Ectodermal cell (in vitro differentiated cells): ENCODE results near the gene AP1M2.
A peak's percentile ranks its signal among the peaks of the same experiment; 100 is the strongest.
"Not testable (repeated sequence)": the region's sequence is repeated elsewhere in the genome, so short reads cannot be mapped to it uniquely, and the experiment has no call there.

Experiments
- H3K27ac ChIP-seq: 2 replicates; pipeline ENCODE4 v1.7.0; 2013; ENCODE audit warnings: mild to moderate bottlenecking, low read depth, low read length; ENCODE audit not compliant: insufficient read depth, poor library complexity, severe bottlenecking
- H3K27me3 ChIP-seq: 2 replicates; pipeline ENCODE4 v1.7.0; 2013; ENCODE audit warnings: mild to moderate bottlenecking, low read length; ENCODE audit not compliant: insufficient read depth, control insufficient read depth, poor library complexity, severe bottlenecking
- H3K36me3 ChIP-seq: one replicate; pipeline ENCODE4 v1.7.0; 2013; ENCODE audit warnings: low read length; ENCODE audit not compliant: control insufficient read depth, insufficient read depth
- H3K4me1 ChIP-seq: one replicate; pipeline ENCODE4 v1.7.0; 2013; ENCODE audit warnings: low read length; ENCODE audit not compliant: control insufficient read depth, insufficient read depth
- H3K4me3 ChIP-seq: 2 replicates; pipeline ENCODE4 v1.7.0; 2013; ENCODE audit warnings: low read depth, low read length, control low read depth; ENCODE audit not compliant: insufficient read depth
- H3K9me3 ChIP-seq: 2 replicates; pipeline ENCODE4 v1.7.0; 2013; ENCODE audit warnings: mild to moderate bottlenecking, low read length, moderate library complexity; ENCODE audit not compliant: control insufficient read depth
- WGBS, 2 experiments: methylation state at CpG; one replicate each; pipeline ENCODE4 v1.1.7; 2013; ENCODE audit warnings: missing lambda C conversion rate in 2 of 2; 5-methylcytosine and 5-hydroxymethylcytosine counted together

Gene AP1M2

GRCh38 chr19:10552510-10553053, 34.5 kb downstream of the AP1M2 start:
- no peak overlapping the region for H3K27ac ChIP-seq
- peaks cover 36% of the 10 kb centered on the region for H3K36me3 ChIP-seq

GRCh38 chr19:10551698-10552301, 35.3 kb downstream of the AP1M2 start:
- Histone ChIP-seq H3K36me3 (peaks cover 32% of the 10 kb centered on the region), H3K27ac (no peak overlapping the region), H3K27me3 (no peaks in the 10 kb centered on the region), H3K4me1 (no peaks in the 10 kb centered on the region), H3K4me3 (no peak overlapping the region), H3K9me3 (no peaks in the 10 kb centered on the region)
- 93% methylated on average over 11 of the region's 12 CpGs for WGBS, 2 experiments

More at GRCh38 chr19:10552510-10553053, 34.5 kb downstream of the AP1M2 start:
- Histone ChIP-seq H3K9me3 (no peaks in the 10 kb centered on the region), H3K4me1 (no peaks in the 10 kb centered on the region), H3K27me3 (no peaks in the 10 kb centered on the region), H3K4me3 (no peak overlapping the region)
- WGBS, 2 experiments, result 92 to 94% methylated on average over 12 of the region's 12 CpGs

GRCh38 chr19:10551006-10551405, 36.1 kb downstream of the AP1M2 start:
- H3K36me3 ChIP-seq, result peaks cover 32% of the 10 kb centered on the region
- 91 to 96% methylated on average over 9 of the region's 9 CpGs for WGBS, 2 experiments
- not testable (repeated sequence) for H3K27ac ChIP-seq

GRCh38 chr19:10550336-10550735, 36.8 kb downstream of the AP1M2 start:
- Histone ChIP-seq H3K36me3 (peaks cover 25% of the 10 kb centered on the region), H3K27me3 (no peaks in the 10 kb centered on the region), H3K4me1 (no peaks in the 10 kb centered on the region), H3K4me3 (no peak overlapping the region), H3K9me3 (no peaks in the 10 kb centered on the region), H3K27ac (no peak overlapping the region)
- 91 to 92% methylated on average over 6 of the region's 6 CpGs for WGBS, 2 experiments

More at GRCh38 chr19:10551006-10551405, 36.1 kb downstream of the AP1M2 start:
- H3K4me3 ChIP-seq, H3K9me3 ChIP-seq, H3K4me1 ChIP-seq, H3K27me3 ChIP-seq: not testable (repeated sequence)

- H3K36me3 ChIP-seq, result peaks cover 19% of the 10 kb centered on the region
- H3K4me3 ChIP-seq, result no peak overlapping the region
- no peaks in the 10 kb centered on the region for H3K9me3 ChIP-seq
- H3K27me3 ChIP-seq, result no peaks in the 10 kb centered on the region
- no peak overlapping the region for H3K27ac ChIP-seq
- 93 to 97% methylated on average over 7 of the region's 7 CpGs for WGBS, 2 experiments
- no peaks in the 10 kb centered on the region for H3K4me1 ChIP-seq
These were observed 37.4 kb downstream of the AP1M2 start for GRCh38 chr19:10549733-10550132.

- Histone ChIP-seq H3K27ac (no peak overlapping the region), H3K4me1 (no peaks in the 10 kb centered on the region), H3K4me3 (no peak overlapping the region), H3K9me3 (no peaks in the 10 kb centered on the region), H3K27me3 (no peaks in the 10 kb centered on the region), H3K36me3 (peaks cover 19% of the 10 kb centered on the region)
- 92 to 94% methylated on average over 18 of the region's 18 CpGs for WGBS, 2 experiments
These were observed 38.3 kb downstream of the AP1M2 start for GRCh38 chr19:10548746-10549276.

GRCh38 chr19:10546817-10547216, 40.3 kb downstream of the AP1M2 start:
- H3K9me3 ChIP-seq, result no peaks in the 10 kb centered on the region
- 95 to 96% methylated on average over 17 of the region's 17 CpGs for WGBS, 2 experiments
- no peaks in the 10 kb centered on the region for H3K27me3 ChIP-seq
- peaks cover 12% of the 10 kb centered on the region for H3K36me3 ChIP-seq
- no peaks in the 10 kb centered on the region for H3K4me1 ChIP-seq
- H3K4me3 ChIP-seq, result no peak overlapping the region
- no peak overlapping the region for H3K27ac ChIP-seq

GRCh38 chr19:10544753-10545251, 42.3 kb downstream of the AP1M2 start:
- Histone ChIP-seq H3K9me3 (no peaks in the 10 kb centered on the region), H3K4me1 (no peaks in the 10 kb centered on the region), H3K36me3 (peaks cover 7% of the 10 kb centered on the region), H3K27ac (no peak overlapping the region), H3K27me3 (no peaks in the 10 kb centered on the region), H3K4me3 (peak overlapping the region; percentile 90)
- WGBS, 2 experiments, result 89 to 91% methylated on average over 23 of the region's 23 CpGs

GRCh38 chr19:10544242-10544752, 42.8 kb downstream of the AP1M2 start:
- H3K27ac ChIP-seq, result no peak overlapping the region
- H3K36me3 ChIP-seq, result peaks cover 7% of the 10 kb centered on the region
- no peaks in the 10 kb centered on the region for H3K27me3 ChIP-seq
- WGBS, 2 experiments, result 29 to 30% methylated on average over 22 of the region's 22 CpGs
- peak overlapping the region; percentile 90 for H3K4me3 ChIP-seq
- H3K9me3 ChIP-seq, result no peaks in the 10 kb centered on the region
- no peaks in the 10 kb centered on the region for H3K4me1 ChIP-seq

GRCh38 chr19:10543420-10544241, 43.5 kb downstream of the AP1M2 start, which contains the start of gene ATG4D:
ATG4D (plus strand) TSS chr19:10543904; CDS start chr19:10544091, 187 bp downstream.
- H3K27ac ChIP-seq, result no peak within 1 kb of the TSS
- WGBS, 2 experiments, result 2 to 3% methylated on average over 79 of the region's 79 CpGs
- no peaks in the 10 kb centered on the region for H3K9me3 ChIP-seq
- no peaks in the 10 kb centered on the region for H3K4me1 ChIP-seq
- H3K36me3 ChIP-seq, result peaks cover 4% of the 10 kb centered on the region
- H3K27me3 ChIP-seq, result no peaks in the 10 kb centered on the region
- peak within 1 kb of the TSS; percentile 90 for H3K4me3 ChIP-seq
